Measurements from ENCODE around the gene UBE2G1.

DNA sequence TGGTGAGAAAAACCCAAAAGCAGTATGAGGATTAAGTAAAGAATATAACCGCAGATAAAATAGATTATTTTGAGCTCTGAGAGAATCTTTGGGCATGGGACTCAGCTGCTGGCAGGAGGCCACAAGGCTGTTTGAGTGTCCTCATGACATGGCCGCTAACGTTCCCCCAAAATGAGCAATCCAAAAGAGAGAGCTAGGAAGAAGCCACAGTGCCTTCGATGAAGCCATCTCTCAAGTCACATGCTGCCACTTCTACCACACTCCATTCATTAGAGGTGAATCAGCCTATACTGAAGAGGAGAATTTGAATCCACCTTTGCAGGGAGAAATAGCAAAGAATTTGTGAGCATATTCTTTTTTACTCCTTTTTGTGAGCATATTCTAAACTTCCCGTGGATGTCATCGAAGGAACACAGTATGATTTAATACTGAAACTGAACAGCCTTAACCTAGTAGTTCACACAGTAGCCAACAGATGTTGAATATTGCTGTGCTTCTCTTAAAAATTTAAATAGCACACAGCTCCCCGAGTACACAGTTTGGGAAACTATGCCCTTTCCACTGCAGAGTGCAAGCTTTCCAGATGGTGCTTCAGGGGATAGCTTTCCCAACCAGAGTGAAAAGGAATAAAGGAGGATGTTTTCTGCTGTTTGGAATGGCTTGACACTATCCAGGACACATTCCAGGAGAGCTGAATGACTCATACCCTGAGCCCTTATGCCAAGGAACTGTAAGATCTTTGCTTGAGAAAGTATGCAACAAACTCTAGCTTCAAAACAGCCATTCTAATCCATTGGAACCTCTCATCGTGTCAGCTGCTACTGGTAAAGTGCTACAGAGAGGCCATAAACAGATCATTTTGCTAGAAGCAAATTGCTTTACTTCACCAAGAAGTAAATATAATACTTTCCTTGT is 136.6 kb downstream of the UBE2G1 start:
- TF ChIP-seq, protein P1, sequence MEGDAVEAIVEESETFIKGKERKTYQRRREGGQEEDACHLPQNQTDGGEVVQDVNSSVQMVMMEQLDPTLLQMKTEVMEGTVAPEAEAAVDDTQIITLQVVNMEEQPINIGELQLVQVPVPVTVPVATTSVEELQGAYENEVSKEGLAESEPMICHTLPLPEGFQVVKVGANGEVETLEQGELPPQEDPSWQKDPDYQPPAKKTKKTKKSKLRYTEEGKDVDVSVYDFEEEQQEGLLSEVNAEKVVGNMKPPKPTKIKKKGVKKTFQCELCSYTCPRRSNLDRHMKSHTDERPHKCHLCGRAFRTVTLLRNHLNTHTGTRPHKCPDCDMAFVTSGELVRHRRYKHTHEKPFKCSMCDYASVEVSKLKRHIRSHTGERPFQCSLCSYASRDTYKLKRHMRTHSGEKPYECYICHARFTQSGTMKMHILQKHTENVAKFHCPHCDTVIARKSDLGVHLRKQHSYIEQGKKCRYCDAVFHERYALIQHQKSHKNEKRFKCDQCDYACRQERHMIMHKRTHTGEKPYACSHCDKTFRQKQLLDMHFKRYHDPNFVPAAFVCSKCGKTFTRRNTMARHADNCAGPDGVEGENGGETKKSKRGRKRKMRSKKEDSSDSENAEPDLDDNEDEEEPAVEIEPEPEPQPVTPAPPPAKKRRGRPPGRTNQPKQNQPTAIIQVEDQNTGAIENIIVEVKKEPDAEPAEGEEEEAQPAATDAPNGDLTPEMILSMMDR (IDR thresholded peaks at IDR 0.05; ENCODE audit: low read length) = no peak
- TF ChIP-seq EZH2 (optimal IDR thresholded peaks at IDR 0.05; ENCODE audit: low read depth, low read length) = no peak

Measured in MM.1S (cell line).